ENCODE data around the gene HIPK2. TPM values are rescaled to one million over a fixed set of nuclear protein-coding genes. Genes with fewer than 3 reads are reported as not detected.

The HIPK2 gene
- polyA plus RNA-seq, 1 donor (not counting 4 experiments of a cell fraction or from before 2014, with no cell fraction given), result 5.8 TPM

GRCh38 chr7:139575338-139575680 lies 202.5 kb downstream of the HIPK2 start:
- no peak overlapping the region for H2AFZ ChIP-seq (ENCODE audit: control insufficient read depth, low read length)
- H4K20me1 ChIP-seq (ENCODE audit: control insufficient read depth, extremely low read depth, insufficient read depth, low read length), result peaks cover under 1% of the 10 kb centered on the region
- no peak for TF ChIP-seq EZH2 (IDR thresholded peaks at IDR 0.05; ENCODE audit: low read length)
- TF ChIP-seq, protein P1, sequence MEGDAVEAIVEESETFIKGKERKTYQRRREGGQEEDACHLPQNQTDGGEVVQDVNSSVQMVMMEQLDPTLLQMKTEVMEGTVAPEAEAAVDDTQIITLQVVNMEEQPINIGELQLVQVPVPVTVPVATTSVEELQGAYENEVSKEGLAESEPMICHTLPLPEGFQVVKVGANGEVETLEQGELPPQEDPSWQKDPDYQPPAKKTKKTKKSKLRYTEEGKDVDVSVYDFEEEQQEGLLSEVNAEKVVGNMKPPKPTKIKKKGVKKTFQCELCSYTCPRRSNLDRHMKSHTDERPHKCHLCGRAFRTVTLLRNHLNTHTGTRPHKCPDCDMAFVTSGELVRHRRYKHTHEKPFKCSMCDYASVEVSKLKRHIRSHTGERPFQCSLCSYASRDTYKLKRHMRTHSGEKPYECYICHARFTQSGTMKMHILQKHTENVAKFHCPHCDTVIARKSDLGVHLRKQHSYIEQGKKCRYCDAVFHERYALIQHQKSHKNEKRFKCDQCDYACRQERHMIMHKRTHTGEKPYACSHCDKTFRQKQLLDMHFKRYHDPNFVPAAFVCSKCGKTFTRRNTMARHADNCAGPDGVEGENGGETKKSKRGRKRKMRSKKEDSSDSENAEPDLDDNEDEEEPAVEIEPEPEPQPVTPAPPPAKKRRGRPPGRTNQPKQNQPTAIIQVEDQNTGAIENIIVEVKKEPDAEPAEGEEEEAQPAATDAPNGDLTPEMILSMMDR (optimal IDR thresholded peaks at IDR 0.05 in 1 of 3, IDR thresholded peaks at IDR 0.05 in 1 of 3, conservative IDR thresholded peaks at IDR 0.05 in 1 of 3; ENCODE audit: extremely low read depth in 1 of 3, insufficient read depth in 2 of 3, low read length in 3 of 3), result no peak
- no peak for DNase-seq (ENCODE audit: low read depth, low spot score)
- H3K36me3 ChIP-seq (ENCODE audit: control insufficient read depth in 2 of 2, extremely low read depth in 1 of 2, insufficient read depth in 2 of 2, low read length in 2 of 2), result peaks cover 9 to 11% of the 10 kb centered on the region in 2 experiments
- H3K27me3 ChIP-seq (ENCODE audit: control insufficient read depth, extremely low read depth, insufficient read depth, low read length), result no peaks in the 10 kb centered on the region
- H3K4me1 ChIP-seq (ENCODE audit: control insufficient read depth, extremely low read depth, insufficient read depth, low read length), result no peaks in the 10 kb centered on the region
- H3K4me2 ChIP-seq (ENCODE audit: control insufficient read depth, extremely low read depth, insufficient read depth, low read depth, low read length), result no peak overlapping the region
- H3K9me3 ChIP-seq (ENCODE audit: control insufficient read depth, low read depth, low read length), result no peaks in the 10 kb centered on the region
- H3K27ac ChIP-seq (ENCODE audit: control insufficient read depth, insufficient read depth, low read length), result no peak overlapping the region
- H3K79me2 ChIP-seq (ENCODE audit: control insufficient read depth, insufficient read depth, low read length), result no peaks in the 10 kb centered on the region
- dilution Hi-C loops (cut with MboI; ENCODE audit: extremely low pct_ligation_motif_present, low sequenced_read_pairs), result no loop called here
- no peaks in the 10 kb centered on the region for H3K9me1 ChIP-seq (ENCODE audit: control insufficient read depth, extremely low read depth, insufficient read depth, low read length)
- no peak overlapping the region for H3K4me3 ChIP-seq (ENCODE audit: control insufficient read depth in 2 of 3, extremely low read depth in 1 of 3, insufficient read depth in 2 of 3, low read depth in 1 of 3, low read length in 3 of 3)
- no peak overlapping the region for H3K9ac ChIP-seq (ENCODE audit: control insufficient read depth, extremely low read depth, insufficient read depth, low read length)
- FAIRE-seq, result no peak

DNA sequence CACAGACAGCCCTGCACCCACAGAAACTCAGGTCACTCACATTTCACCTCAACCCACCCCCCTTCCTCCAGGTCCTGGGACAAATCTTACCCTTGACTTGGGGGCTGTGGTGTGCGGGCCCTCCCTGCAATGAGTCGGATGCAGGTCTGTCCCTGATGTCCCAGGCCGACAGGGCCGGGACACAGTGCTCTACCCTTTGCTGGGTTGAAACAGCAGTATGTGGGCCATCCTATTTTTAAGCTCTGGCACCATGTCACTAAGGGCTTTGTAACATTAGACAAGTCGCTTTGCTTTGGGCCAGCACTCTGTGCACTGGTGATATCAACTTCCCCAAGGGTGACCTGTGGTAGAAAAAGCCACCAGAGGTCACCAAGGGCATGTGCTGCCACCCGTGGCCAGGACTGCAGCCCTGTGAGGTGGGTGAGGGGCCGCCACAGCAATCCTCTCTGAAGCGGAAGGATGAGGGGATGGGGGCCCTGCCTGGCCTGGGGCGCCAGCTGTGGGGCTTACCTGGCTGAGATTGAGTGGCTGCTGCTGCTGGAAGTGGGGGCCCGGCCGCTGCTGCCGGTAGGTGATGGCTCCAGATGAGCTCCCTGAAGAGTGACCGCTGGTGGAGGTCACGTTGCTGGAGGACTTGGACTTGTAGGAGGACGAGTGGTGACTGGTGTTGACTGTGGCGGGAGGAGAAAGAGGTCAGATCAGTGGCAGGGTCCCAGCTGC lies 203.0 kb downstream of the HIPK2 start:
- Histone ChIP-seq H2AFZ (ENCODE audit: control insufficient read depth, low read length) (no peak overlapping the region), H3K4me1 (ENCODE audit: control insufficient read depth, extremely low read depth, insufficient read depth, low read length) (no peaks in the 10 kb centered on the region), H3K79me2 (ENCODE audit: control insufficient read depth, insufficient read depth, low read length) (no peaks in the 10 kb centered on the region), H3K27ac (ENCODE audit: control insufficient read depth, insufficient read depth, low read length) (no peak overlapping the region), H3K27me3 (ENCODE audit: control insufficient read depth, extremely low read depth, insufficient read depth, low read length) (no peaks in the 10 kb centered on the region), H3K36me3 (ENCODE audit: control insufficient read depth in 2 of 2, extremely low read depth in 1 of 2, insufficient read depth in 2 of 2, low read length in 2 of 2) (peaks cover 11% of the 10 kb centered on the region in 2 experiments), H3K9me3 (ENCODE audit: control insufficient read depth, low read depth, low read length) (no peaks in the 10 kb centered on the region), H3K4me2 (ENCODE audit: control insufficient read depth, extremely low read depth, insufficient read depth, low read depth, low read length) (no peak overlapping the region), H3K4me3 (ENCODE audit: control insufficient read depth in 2 of 3, extremely low read depth in 1 of 3, insufficient read depth in 2 of 3, low read depth in 1 of 3, low read length in 3 of 3) (no peak overlapping the region), H4K20me1 (ENCODE audit: control insufficient read depth, extremely low read depth, insufficient read depth, low read length) (no peaks in the 10 kb centered on the region), H3K9me1 (ENCODE audit: control insufficient read depth, extremely low read depth, insufficient read depth, low read length) (no peaks in the 10 kb centered on the region), H3K9ac (ENCODE audit: control insufficient read depth, extremely low read depth, insufficient read depth, low read length) (no peak overlapping the region)
- FAIRE-seq, result no peak
- TF ChIP-seq EZH2 (IDR thresholded peaks at IDR 0.05; ENCODE audit: low read length), result no peak
- TF ChIP-seq, protein P1 (optimal IDR thresholded peaks at IDR 0.05 in 1 of 3, IDR thresholded peaks at IDR 0.05 in 1 of 3, conservative IDR thresholded peaks at IDR 0.05 in 1 of 3; ENCODE audit: extremely low read depth in 1 of 3, insufficient read depth in 2 of 3, low read length in 3 of 3), result no peak
- dilution Hi-C loops (cut with MboI; ENCODE audit: extremely low pct_ligation_motif_present, low sequenced_read_pairs), result no loop called here
- no peak for DNase-seq (ENCODE audit: low read depth, low spot score)
